Stomach (tissue), 9 donors: ENCODE results near the gene PLEKHJ1. TPM values are rescaled to one million over a fixed set of nuclear protein-coding genes. Genes with fewer than 3 reads are reported as not detected.

Experiments
- DNase-seq, 2 donors: peaks; one replicate each; pipeline versions ENCODE4 v3.0.0 to v3.0.0-alpha.2; 2013 to 2019
- H3K27ac ChIP-seq, 5 donors: fragments of 200-600 bp in 4 of 5; sonication (generic) in 4 of 5; one replicate each; pipeline ENCODE4 v1.5.1; 2013 to 2019; ENCODE audit warnings: mild to moderate bottlenecking in 1 of 5, moderate library complexity in 1 of 5
- H3K27me3 ChIP-seq, 3 donors: fragments of 200-600 bp; sonication (generic); one replicate each; pipeline ENCODE4 v1.5.1; 2017 to 2019; ENCODE audit warnings: mixed run types in 1 of 3
- H3K36me3 ChIP-seq, 4 donors: fragments of 200-600 bp; sonication (generic); 1 replicate in 3 of 4; 2 replicates in 1 of 4; pipeline ENCODE4 v1.5.1; 2016 to 2019
- H3K4me1 ChIP-seq, 4 donors: fragments of 200-600 bp; sonication (generic); one replicate each; pipeline ENCODE4 v1.5.1; 2016 to 2019
- H3K4me3 ChIP-seq, 4 donors: fragments of 200-600 bp; sonication (generic) in 3 of 4; one replicate each; pipeline ENCODE4 v1.5.1; 2016 to 2019; ENCODE audit warnings: mild to moderate bottlenecking in 1 of 4
- H3K9me3 ChIP-seq, 4 donors: fragments of 200-600 bp; sonication (generic); one replicate each; pipeline ENCODE4 v1.5.1; 2016 to 2019
- EP300 ChIP-seq: sonication (generic); formaldehyde crosslinking; IDR thresholded peaks from one replicate; pipeline ENCODE4 v1.6.1; 2017; ENCODE audit warnings: antibody characterized with exemption
- POLR2A ChIP-seq, 4 donors: fragments of 450-650 bp; IDR thresholded peaks; one replicate each; pipeline ENCODE4 v1.6.1; 2016; ENCODE audit warnings: antibody characterized with exemption in 4 of 4, control low read depth in 2 of 4, mild to moderate bottlenecking in 1 of 4, moderate library complexity in 1 of 4
- POLR2AphosphoS5 ChIP-seq, 3 donors: sonication (generic); formaldehyde crosslinking; IDR thresholded peaks; one replicate each; pipeline ENCODE4 v1.6.1; 2016; ENCODE audit warnings: antibody characterized with exemption in 3 of 3
- WGBS, 5 donors: extraction: QIAGEN DNeasy Blood & Tissue Kit in 3 of 5; methylation state at CpG; one replicate each; pipeline versions ENCODE4 v1.1.5 to v1.1.7; 2013 to 2018; 5-methylcytosine and 5-hydroxymethylcytosine counted together
- intact Hi-C: fragments of 100-400 bp; cut with DNase I; formaldehyde crosslinking; loops from one replicate; pipeline ENCODE4 v1.15.1; 2023; ENCODE audit warnings: low total_unique reads
- polyA plus RNA-seq, 3 donors: library from polyadenylated mRNA; stranded (reverse); fragments of 200-250 nt; gene quantifications; one replicate each; pipeline ENCODE4 v1.2.3, GENCODE V29; 2013
- total RNA-seq, 5 donors: library from RNA; depleted of rRNA; stranded (reverse); fragments of >200 nt; gene quantifications; one replicate each; pipeline versions ENCODE4 v1.1.0 to v1.2.3, GENCODE V29; 2014 to 2016
- TF ChIP-seq, protein P1 (sequence below), 7 experiments: fragments of 450-650 bp in 4 of 7; fragments of 200-600 bp in 3 of 7; sonication (generic) in 3 of 7; IDR thresholded peaks; one replicate each; pipeline ENCODE4 v1.5.1; 2016 to 2019; ENCODE audit warnings: antibody characterized with exemption in 7 of 7, control low read depth in 2 of 7, mild to moderate bottlenecking in 1 of 7
- donor health status: healthy with polysubstance abuse.
- donor health status: Bipolar disorder and iron deficiency.
- donor health status: healthy.

PLEKHJ1 gene
- total and polyA plus RNA-seq, 8 donors: 22.2 to 459 (median 111) TPM

DNA sequence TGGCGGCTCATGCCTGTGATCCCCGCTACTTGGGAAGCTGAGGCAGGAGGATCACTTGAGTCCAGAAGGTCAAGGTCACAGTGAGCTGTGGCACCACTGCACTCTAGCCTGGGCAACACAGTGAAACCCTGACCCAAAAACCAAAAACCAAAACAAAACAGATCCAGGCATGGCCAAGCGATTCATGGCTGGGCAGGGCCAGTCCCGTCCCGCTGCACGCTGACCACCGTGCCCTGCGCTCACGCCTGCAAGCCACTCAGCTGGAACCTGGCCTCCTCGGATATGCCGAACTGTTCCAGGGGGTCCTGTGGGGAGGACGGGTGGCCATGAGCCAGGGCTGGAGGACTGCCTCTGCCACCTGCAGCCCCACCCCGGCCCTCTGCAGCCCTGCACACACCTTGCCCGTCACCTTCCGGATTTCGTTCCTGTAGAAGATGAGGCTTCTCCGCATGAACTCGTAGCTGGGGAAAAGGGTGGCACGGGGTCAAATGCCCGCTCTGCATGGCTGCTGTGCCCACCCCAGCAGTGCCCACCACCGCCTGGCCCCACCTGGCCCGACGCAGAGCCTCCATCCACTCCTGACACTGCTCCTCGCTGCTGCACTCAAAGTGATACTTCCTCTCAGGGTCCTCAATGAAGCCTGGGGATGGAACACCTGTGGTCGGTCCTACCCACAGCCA lies 2.4 kb downstream of the PLEKHJ1 start:
- DNase-seq: no peak
- H3K4me3 ChIP-seq: peak overlapping the region in 1 of 4 donors; percentile 88
- peaks cover 22 to 58% (median 55%) of the 10 kb centered on the region in 4 donors for H3K36me3 ChIP-seq
- peaks cover 33 to 74% (median 60%) of the 10 kb centered on the region in 4 donors for H3K4me1 ChIP-seq
- TF ChIP-seq POLR2AphosphoS5 (IDR thresholded peaks at IDR 0.05) (no peak), POLR2A (IDR thresholded peaks at IDR 0.05) (no peak), EP300 (no peak)
- TF ChIP-seq, protein P1, sequence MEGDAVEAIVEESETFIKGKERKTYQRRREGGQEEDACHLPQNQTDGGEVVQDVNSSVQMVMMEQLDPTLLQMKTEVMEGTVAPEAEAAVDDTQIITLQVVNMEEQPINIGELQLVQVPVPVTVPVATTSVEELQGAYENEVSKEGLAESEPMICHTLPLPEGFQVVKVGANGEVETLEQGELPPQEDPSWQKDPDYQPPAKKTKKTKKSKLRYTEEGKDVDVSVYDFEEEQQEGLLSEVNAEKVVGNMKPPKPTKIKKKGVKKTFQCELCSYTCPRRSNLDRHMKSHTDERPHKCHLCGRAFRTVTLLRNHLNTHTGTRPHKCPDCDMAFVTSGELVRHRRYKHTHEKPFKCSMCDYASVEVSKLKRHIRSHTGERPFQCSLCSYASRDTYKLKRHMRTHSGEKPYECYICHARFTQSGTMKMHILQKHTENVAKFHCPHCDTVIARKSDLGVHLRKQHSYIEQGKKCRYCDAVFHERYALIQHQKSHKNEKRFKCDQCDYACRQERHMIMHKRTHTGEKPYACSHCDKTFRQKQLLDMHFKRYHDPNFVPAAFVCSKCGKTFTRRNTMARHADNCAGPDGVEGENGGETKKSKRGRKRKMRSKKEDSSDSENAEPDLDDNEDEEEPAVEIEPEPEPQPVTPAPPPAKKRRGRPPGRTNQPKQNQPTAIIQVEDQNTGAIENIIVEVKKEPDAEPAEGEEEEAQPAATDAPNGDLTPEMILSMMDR (IDR thresholded peaks at IDR 0.05): no peak
- H3K27ac ChIP-seq: peak overlapping the region in 4 of 5 donors; percentile 7 to 99 (median 98)
- H3K9me3 ChIP-seq: no peaks in the 10 kb centered on the region
- WGBS, 5 donors: 73 to 86% (median 80%) methylated on average over 21 to 25 of the region's 25 CpGs
- intact Hi-C loops: loop anchor here (5.0 to 10.0 kb wide), 4 partner anchors 39 to 91 kb away; partner anchors contain the start of genes LSM7 and SPPL2B
- H3K27me3 ChIP-seq: no peaks in the 10 kb centered on the region

DNA sequence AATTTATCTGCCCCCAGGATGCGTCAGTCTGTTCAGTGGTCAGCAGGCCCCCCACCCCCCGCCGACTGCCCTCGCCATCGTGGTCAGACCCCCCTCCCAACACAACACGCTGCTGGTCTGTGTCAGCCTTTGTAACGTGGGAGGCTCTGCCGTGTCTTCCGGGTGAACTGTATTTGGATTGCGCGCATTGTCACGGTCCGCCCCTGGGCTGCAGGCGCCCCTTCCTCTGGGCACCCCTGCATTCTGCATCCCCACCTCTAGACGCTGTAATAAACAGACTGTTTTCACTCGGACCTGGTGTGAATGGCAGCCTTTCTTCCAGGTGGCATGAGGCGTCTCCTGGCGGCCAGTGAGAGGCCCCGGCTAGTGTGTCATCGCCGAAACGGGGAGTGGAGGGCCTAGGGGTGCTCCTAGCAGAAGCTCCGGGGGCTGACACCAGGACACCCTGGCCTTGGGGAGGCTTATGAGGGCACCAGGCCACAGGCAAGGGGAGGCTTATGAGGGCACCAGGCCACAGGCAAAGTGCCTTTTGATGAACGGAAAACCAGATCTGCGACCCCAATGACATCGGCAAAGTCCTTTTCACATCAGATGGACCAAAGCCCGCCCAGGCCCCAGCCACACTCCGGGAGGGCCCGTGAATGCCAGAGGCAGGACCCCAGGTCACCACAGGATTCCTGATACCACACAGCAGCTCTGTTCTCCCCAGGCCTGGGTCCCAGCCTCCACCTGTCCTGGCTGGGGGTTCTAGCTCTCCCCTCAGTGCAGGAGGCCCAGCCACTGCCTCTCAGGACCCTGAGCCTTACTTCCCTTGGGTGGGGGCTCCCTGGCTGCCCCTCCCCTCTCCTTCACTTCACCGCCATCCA lies 3.6 kb downstream of the PLEKHJ1 start:
- Histone ChIP-seq H3K9me3 (no peaks in the 10 kb centered on the region), H3K4me1 (peaks cover 21 to 66% (median 48%) of the 10 kb centered on the region in 4 donors), H3K36me3 (peaks cover 30 to 70% (median 67%) of the 10 kb centered on the region in 4 donors), H3K27me3 (no peaks in the 10 kb centered on the region), H3K4me3 (no peak overlapping the region), H3K27ac (peak overlapping the region in 3 of 5 donors; percentile 7 to 96 (median 18))
- DNase-seq: no peak
- 71 to 77% (median 75%) methylated on average over 20 to 30 of the region's 30 CpGs for WGBS, 5 donors
- no peak for TF ChIP-seq EP300
- TF ChIP-seq POLR2A (IDR thresholded peaks at IDR 0.05): no peak
- no peak for TF ChIP-seq POLR2AphosphoS5 (IDR thresholded peaks at IDR 0.05)
- TF ChIP-seq, protein P1 (IDR thresholded peaks at IDR 0.05): no peak
- intact Hi-C loops: loop anchor here (5.0 to 10.0 kb wide), 4 partner anchors 40 to 92 kb away; partner anchors contain the start of genes LSM7 and SPPL2B

DNA sequence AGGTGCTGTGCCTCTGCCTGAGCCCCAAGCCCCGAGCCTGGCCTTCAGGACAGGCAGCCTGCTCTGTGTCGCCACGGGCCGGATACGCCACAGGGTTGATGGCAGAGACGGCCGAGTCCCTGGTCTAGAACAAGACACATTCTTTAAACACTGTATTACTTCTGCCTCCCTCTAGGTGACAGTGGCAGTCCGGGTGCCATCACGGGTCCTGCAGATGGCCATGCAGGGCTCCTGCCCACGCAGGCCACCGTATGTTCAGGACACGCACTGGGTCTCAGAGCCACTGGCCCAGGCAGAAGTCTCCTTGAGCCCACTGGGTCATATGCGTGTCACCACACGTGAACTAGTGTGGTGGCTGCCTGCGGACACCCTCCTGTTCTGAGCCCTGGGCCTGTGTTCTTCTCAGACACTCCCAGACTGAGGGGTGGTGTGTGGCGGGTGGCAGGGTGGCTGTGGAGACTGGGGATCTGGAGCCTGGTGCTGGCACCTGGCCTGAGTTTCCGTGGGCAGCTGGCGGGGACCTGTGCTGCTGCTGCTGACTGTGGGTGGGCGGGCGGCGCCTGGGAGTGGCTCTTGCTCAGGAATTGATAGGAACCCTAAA lies 4.4 kb downstream of the PLEKHJ1 start:
- intact Hi-C loops: loop anchor here (5.0 to 10.0 kb wide), 4 partner anchors 41 to 93 kb away; partner anchors contain the start of genes LSM7 and SPPL2B
- Histone ChIP-seq H3K4me1 (peaks cover 17 to 60% (median 41%) of the 10 kb centered on the region in 4 donors), H3K36me3 (peaks cover 38 to 78% (median 75%) of the 10 kb centered on the region in 4 donors), H3K9me3 (no peaks in the 10 kb centered on the region), H3K4me3 (no peak overlapping the region), H3K27me3 (no peaks in the 10 kb centered on the region), H3K27ac (peak overlapping the region in 2 of 5 donors; percentile 18 to 38)
- 63 to 85% (median 73%) methylated on average over 10 to 21 of the region's 21 CpGs for WGBS, 5 donors
- no peak for DNase-seq
- TF ChIP-seq EP300 (no peak), POLR2AphosphoS5 (IDR thresholded peaks at IDR 0.05) (peak in 1 of 3 donors; percentile 34)

- Histone ChIP-seq H3K4me3 (no peak overlapping the region), H3K9me3 (no peaks in the 10 kb centered on the region), H3K36me3 (peaks cover 46 to 85% (median 83%) of the 10 kb centered on the region in 4 donors), H3K27ac (peak overlapping the region in 3 of 5 donors; percentile 1 to 38 (median 18)), H3K27me3 (no peaks in the 10 kb centered on the region), H3K4me1 (peaks cover 17 to 60% (median 38%) of the 10 kb centered on the region in 4 donors)
- 65 to 78% (median 69%) methylated on average over 8 to 12 of the region's 12 CpGs for WGBS, 5 donors
- intact Hi-C loops: loop anchor here (5.0 to 10.0 kb wide), 4 partner anchors 41 to 94 kb away; partner anchors contain the start of genes LSM7 and SPPL2B
- TF ChIP-seq POLR2A (IDR thresholded peaks at IDR 0.05): no peak
- no peak for TF ChIP-seq EP300
- TF ChIP-seq, protein P1 (IDR thresholded peaks at IDR 0.05): no peak
- TF ChIP-seq POLR2AphosphoS5 (IDR thresholded peaks at IDR 0.05): no peak
- no peak for DNase-seq
Measured at GRCh38 chr19:2230807-2231533, 5.2 kb downstream of the PLEKHJ1 start.
